RWPE2 (cell line): ENCODE measurements around the gene PLEKHA5.

Source experiments
- ATAC-seq: fragments of 200-7000 bp; cut with Tn5 transposase; 3 replicates; pipeline ENCODE4 v1.9.1; 2021; ENCODE audit warnings: low read depth
- DNase-seq: peaks from one replicate; pipeline ENCODE4 v3.0.0-alpha.2; 2020; ENCODE audit warnings: low spot score
- H3K27ac ChIP-seq: fragments of 450-650 bp; 2 replicates; pipeline ENCODE4 v1.5.1; 2017; ENCODE audit warnings: mild to moderate bottlenecking; ENCODE audit not compliant: poor library complexity, severe bottlenecking
- H3K27me3 ChIP-seq: fragments of 250-450 bp; sonication (Bioruptor Pico); 2 replicates; pipeline ENCODE4 v1.5.1; 2021; ENCODE audit warnings: mild to moderate bottlenecking, moderate library complexity; ENCODE audit not compliant: insufficient read depth, poor library complexity, severe bottlenecking
- H3K36me3 ChIP-seq: fragments of 250-450 bp; sonication (Bioruptor Pico); 2 replicates; pipeline ENCODE4 v1.5.1; 2020; ENCODE audit warnings: low read depth, mild to moderate bottlenecking, moderate library complexity
- H3K4me1 ChIP-seq: fragments of 250-450 bp; sonication (Bioruptor Pico); 2 replicates; pipeline ENCODE4 v1.5.1; 2021; ENCODE audit warnings: mild to moderate bottlenecking, moderate library complexity; ENCODE audit not compliant: insufficient read depth, poor library complexity, severe bottlenecking
- H3K4me3 ChIP-seq: fragments of 250-450 bp; sonication (Bioruptor Pico); 2 replicates; pipeline ENCODE4 v1.5.1; 2021; ENCODE audit warnings: mild to moderate bottlenecking, moderate library complexity; ENCODE audit not compliant: severe bottlenecking
- H3K9me3 ChIP-seq: fragments of 250-450 bp; sonication (Bioruptor Pico); 2 replicates; pipeline ENCODE4 v1.5.1; 2021; ENCODE audit warnings: mild to moderate bottlenecking, moderate library complexity; ENCODE audit not compliant: severe bottlenecking
- CTCF ChIP-seq: fragments of 450-650 bp; IDR thresholded peaks from one replicate; pipeline ENCODE4 v1.5.1; 2017; ENCODE audit warnings: mild to moderate bottlenecking, moderate library complexity; ENCODE audit not compliant: poor library complexity, severe bottlenecking

PLEKHA5 gene

GRCh38 chr12:19144287-19144686, 14.8 kb downstream of the PLEKHA5 start:
- Histone ChIP-seq H3K4me3 (no peak overlapping the region), H3K9me3 (no peaks in the 10 kb centered on the region), H3K27ac (no peak overlapping the region), H3K27me3 (no peaks in the 10 kb centered on the region), H3K4me1 (no peaks in the 10 kb centered on the region), H3K36me3 (no peaks in the 10 kb centered on the region)
- DNase-seq (no peak), ATAC-seq (no peak)
- no peak for TF ChIP-seq CTCF

DNA sequence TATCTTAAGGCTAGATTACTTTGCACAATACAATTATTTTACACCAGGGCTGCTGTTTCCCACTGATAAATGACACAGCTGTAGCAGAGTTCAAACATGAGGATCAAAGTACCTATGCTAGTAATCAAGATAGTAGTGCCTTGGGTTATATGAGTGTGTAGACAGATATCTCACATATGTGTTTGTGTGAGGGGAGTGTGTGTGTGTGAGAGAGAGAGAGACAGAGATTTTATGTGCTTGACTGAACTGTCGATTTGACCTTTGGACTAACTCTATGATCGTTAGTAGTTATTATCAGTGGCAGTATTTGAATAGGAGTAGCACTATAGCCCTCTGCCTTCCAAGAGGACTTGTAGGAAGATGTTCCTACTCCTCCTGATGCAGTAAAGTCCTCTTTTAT, 15.5 kb downstream of the PLEKHA5 start:
- no peak for TF ChIP-seq CTCF
- no peak for ATAC-seq
- Histone ChIP-seq H3K4me3 (no peak overlapping the region), H3K9me3 (no peaks in the 10 kb centered on the region), H3K4me1 (no peaks in the 10 kb centered on the region), H3K27me3 (no peaks in the 10 kb centered on the region), H3K36me3 (no peaks in the 10 kb centered on the region), H3K27ac (no peak overlapping the region)
- no peak for DNase-seq

- ATAC-seq, result no peak
- H3K36me3 ChIP-seq, result no peaks in the 10 kb centered on the region
Observed at GRCh38 chr12:19148860-19149259, 19.3 kb downstream of the PLEKHA5 start.

DNA sequence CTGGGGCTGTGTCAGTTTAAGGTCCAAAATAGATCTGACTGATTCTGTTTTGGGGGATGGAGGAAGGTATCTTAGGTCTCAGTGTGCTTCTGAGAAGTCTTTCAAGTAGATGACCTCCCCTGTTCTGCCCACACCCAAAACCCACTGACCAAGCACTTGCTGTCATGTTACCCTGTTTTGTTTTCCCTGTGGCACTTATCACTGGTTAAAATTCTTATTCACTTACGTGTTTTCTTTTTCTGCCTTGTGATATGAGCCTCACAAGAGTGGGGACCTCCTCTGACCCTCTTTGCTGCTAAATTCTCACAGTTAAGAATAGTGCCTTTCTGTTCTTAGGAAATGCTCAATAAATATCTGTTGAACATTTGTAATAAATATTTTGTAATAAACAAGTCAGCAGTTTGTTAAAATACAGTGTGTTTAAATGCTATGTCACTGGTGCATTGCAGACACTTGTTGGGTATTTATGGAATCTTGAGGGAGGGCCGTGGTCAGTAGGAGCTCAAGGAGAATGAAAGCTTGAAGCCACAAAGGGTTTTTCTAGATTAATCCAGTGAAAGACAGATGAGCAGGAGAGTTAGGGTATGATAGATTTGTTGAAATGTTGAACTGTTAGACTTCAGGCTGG, 20.9 kb downstream of the PLEKHA5 start:
- Histone ChIP-seq H3K4me3 (no peak overlapping the region), H3K27me3 (no peaks in the 10 kb centered on the region), H3K27ac (no peak overlapping the region), H3K36me3 (no peaks in the 10 kb centered on the region), H3K9me3 (no peaks in the 10 kb centered on the region), H3K4me1 (no peaks in the 10 kb centered on the region)
- no peak for DNase-seq
- TF ChIP-seq CTCF, result no peak
- ATAC-seq, result no peak

More at GRCh38 chr12:19148860-19149259, 19.3 kb downstream of the PLEKHA5 start:
- Histone ChIP-seq H3K27me3 (no peaks in the 10 kb centered on the region), H3K4me3 (no peak overlapping the region), H3K9me3 (no peaks in the 10 kb centered on the region), H3K4me1 (no peaks in the 10 kb centered on the region), H3K27ac (no peak overlapping the region)
- TF ChIP-seq CTCF, result no peak
- no peak for DNase-seq

- Histone ChIP-seq H3K27ac (no peak overlapping the region), H3K36me3 (no peaks in the 10 kb centered on the region), H3K27me3 (no peaks in the 10 kb centered on the region), H3K4me1 (no peaks in the 10 kb centered on the region), H3K9me3 (no peaks in the 10 kb centered on the region), H3K4me3 (no peak overlapping the region)
- DNase-seq (no peak), ATAC-seq (no peak)
- TF ChIP-seq CTCF, result no peak
Observed at GRCh38 chr12:19151298-19151697, 21.8 kb downstream of the PLEKHA5 start.
